ENCODE data around the gene PCYOX1L.

- TF ChIP-seq CTCF (IDR thresholded peaks at IDR 0.05; ENCODE audit: low read depth, low read length) (no peak), EZH2phosphoT487 (IDR thresholded peaks at IDR 0.05; ENCODE audit: low read depth) (no peak)
These were observed 37.0 kb upstream of the PCYOX1L start for GRCh38 chr5:149320791-149321330.
